OCI-LY1 (cell line): ENCODE data around the gene PPEF1.

Source experiments
- H2AFZ ChIP-seq: fragments of 200-600 bp; sonication (generic), shearing (Covaris generic); 2 replicates; pipeline ENCODE4 v1.6.0; 2014; ENCODE audit warnings: antibody characterized with exemption, mild to moderate bottlenecking, low read length
- H3F3A ChIP-seq: fragments of 200-600 bp; sonication (generic), shearing (Covaris generic); 2 replicates; pipeline ENCODE4 v1.6.0; 2014; ENCODE audit warnings: mild to moderate bottlenecking, antibody characterized with exemption, low read length, moderate library complexity; ENCODE audit not compliant: insufficient read depth
- H3K27ac ChIP-seq: fragments of 200-600 bp; sonication (generic); 2 replicates; pipeline ENCODE4 v1.5.1; 2014; ENCODE audit warnings: low read length, mixed run types, mild to moderate bottlenecking, low read depth; ENCODE audit not compliant: poor library complexity, severe bottlenecking
- H3K27me3 ChIP-seq: fragments of 200-600 bp; sonication (generic); 2 replicates; pipeline ENCODE4 v1.6.0; 2014; ENCODE audit warnings: antibody characterized with exemption, mild to moderate bottlenecking, low read length, moderate library complexity; ENCODE audit not compliant: insufficient read depth
- H3K36me3 ChIP-seq: fragments of 200-600 bp; sonication (generic); 2 replicates; pipeline ENCODE4 v1.6.1; 2014; ENCODE audit warnings: mild to moderate bottlenecking, antibody characterized with exemption, low read length, moderate library complexity, mixed read lengths; ENCODE audit not compliant: insufficient read depth
- H3K4me1 ChIP-seq: fragments of 200-600 bp; sonication (generic); 2 replicates; pipeline ENCODE4 v1.5.1; 2014; ENCODE audit warnings: mild to moderate bottlenecking, low read length, moderate library complexity; ENCODE audit not compliant: insufficient read depth, severe bottlenecking
- H3K4me2 ChIP-seq: fragments of 200-600 bp; sonication (generic), shearing (Covaris generic); 2 replicates; pipeline ENCODE4 v1.6.1; 2014; ENCODE audit warnings: low read length
- H3K4me3 ChIP-seq: fragments of 200-600 bp; sonication (generic); 2 replicates; pipeline ENCODE4 v1.5.1; 2014; ENCODE audit warnings: low read length, low read depth, mild to moderate bottlenecking, mixed read lengths; ENCODE audit not compliant: poor library complexity, severe bottlenecking
- H3K79me2 ChIP-seq: fragments of 200-600 bp; shearing (Covaris generic); 2 replicates; pipeline ENCODE4 v1.6.1; 2016; ENCODE audit warnings: mixed run types, low read length, mixed read lengths; ENCODE audit not compliant: insufficient read depth
- H3K9ac ChIP-seq: fragments of 200-600 bp; sonication (generic), shearing (Covaris generic); 2 replicates; pipeline ENCODE4 v1.6.1; 2014; ENCODE audit warnings: mild to moderate bottlenecking, low read length, mixed read lengths
- H3K9me2 ChIP-seq: fragments of 200-600 bp; sonication (generic), shearing (Covaris generic); 2 replicates; pipeline ENCODE4 v1.6.1; 2014; ENCODE audit warnings: low read depth, mild to moderate bottlenecking, low read length, mixed read lengths
- H3K9me3 ChIP-seq: fragments of 200-600 bp; shearing (Covaris generic); 2 replicates; pipeline ENCODE4 v1.6.1; 2014; ENCODE audit warnings: low read length, mixed read lengths
- H4K20me1 ChIP-seq: fragments of 200-600 bp; sonication (generic), shearing (Covaris generic); 2 replicates; pipeline ENCODE4 v1.6.0; 2016; ENCODE audit warnings: mild to moderate bottlenecking, low read length; ENCODE audit not compliant: insufficient read depth
- EZH2 ChIP-seq: fragments of 200-600 bp; sonication (generic), shearing (Covaris generic); IDR thresholded peaks from 2 replicates; pipeline ENCODE4 v1.8.0; 2017; ENCODE audit warnings: borderline replicate concordance, mixed run types, mild to moderate bottlenecking, antibody characterized with exemption, low read length, moderate library complexity, mixed read lengths
- TF ChIP-seq, protein P1 (sequence below): fragments of 200-600 bp; sonication (generic), shearing (Covaris generic); IDR thresholded peaks from 2 replicates; pipeline ENCODE4 v1.5.1; 2017; ENCODE audit warnings: mild to moderate bottlenecking, antibody characterized with exemption, low read length, moderate library complexity, mixed read lengths

Gene PPEF1

GRCh38 chrX:18769812-18770573, 62.5 kb downstream of the PPEF1 start:
- no peaks in the 10 kb centered on the region for H3K36me3 ChIP-seq
- no peak overlapping the region for H3K4me3 ChIP-seq
- no peaks in the 10 kb centered on the region for H3K9me3 ChIP-seq
- H3K4me2 ChIP-seq = no peak overlapping the region
- H3K27me3 ChIP-seq = no peaks in the 10 kb centered on the region
- no peaks in the 10 kb centered on the region for H3K79me2 ChIP-seq
- H2AFZ ChIP-seq = no peak overlapping the region
- TF ChIP-seq EZH2 = no peak
- TF ChIP-seq, protein P1, sequence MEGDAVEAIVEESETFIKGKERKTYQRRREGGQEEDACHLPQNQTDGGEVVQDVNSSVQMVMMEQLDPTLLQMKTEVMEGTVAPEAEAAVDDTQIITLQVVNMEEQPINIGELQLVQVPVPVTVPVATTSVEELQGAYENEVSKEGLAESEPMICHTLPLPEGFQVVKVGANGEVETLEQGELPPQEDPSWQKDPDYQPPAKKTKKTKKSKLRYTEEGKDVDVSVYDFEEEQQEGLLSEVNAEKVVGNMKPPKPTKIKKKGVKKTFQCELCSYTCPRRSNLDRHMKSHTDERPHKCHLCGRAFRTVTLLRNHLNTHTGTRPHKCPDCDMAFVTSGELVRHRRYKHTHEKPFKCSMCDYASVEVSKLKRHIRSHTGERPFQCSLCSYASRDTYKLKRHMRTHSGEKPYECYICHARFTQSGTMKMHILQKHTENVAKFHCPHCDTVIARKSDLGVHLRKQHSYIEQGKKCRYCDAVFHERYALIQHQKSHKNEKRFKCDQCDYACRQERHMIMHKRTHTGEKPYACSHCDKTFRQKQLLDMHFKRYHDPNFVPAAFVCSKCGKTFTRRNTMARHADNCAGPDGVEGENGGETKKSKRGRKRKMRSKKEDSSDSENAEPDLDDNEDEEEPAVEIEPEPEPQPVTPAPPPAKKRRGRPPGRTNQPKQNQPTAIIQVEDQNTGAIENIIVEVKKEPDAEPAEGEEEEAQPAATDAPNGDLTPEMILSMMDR = no peak
- H4K20me1 ChIP-seq = no peaks in the 10 kb centered on the region
- H3F3A ChIP-seq = no peaks in the 10 kb centered on the region
- no peaks in the 10 kb centered on the region for H3K4me1 ChIP-seq
- no peak overlapping the region for H3K27ac ChIP-seq
- H3K9ac ChIP-seq = no peak overlapping the region
- no peaks in the 10 kb centered on the region for H3K9me2 ChIP-seq

- Histone ChIP-seq H3K27me3 (no peaks in the 10 kb centered on the region), H3K79me2 (no peaks in the 10 kb centered on the region), H3K4me3 (no peak overlapping the region), H2AFZ (no peak overlapping the region), H3F3A (no peaks in the 10 kb centered on the region), H3K9me2 (no peaks in the 10 kb centered on the region), H3K4me2 (no peak overlapping the region), H3K36me3 (no peaks in the 10 kb centered on the region), H3K4me1 (no peaks in the 10 kb centered on the region), H3K9ac (no peak overlapping the region), H3K9me3 (no peaks in the 10 kb centered on the region), H3K27ac (no peak overlapping the region), H4K20me1 (no peaks in the 10 kb centered on the region)
- TF ChIP-seq, protein P1 = no peak
- TF ChIP-seq EZH2 = no peak
Measured at GRCh38 chrX:18789916-18790315, 82.5 kb downstream of the PPEF1 start.

GRCh38 chrX:18792828-18793227, 85.4 kb downstream of the PPEF1 start:
- no peaks in the 10 kb centered on the region for H3K27me3 ChIP-seq
- H3K36me3 ChIP-seq = no peaks in the 10 kb centered on the region
- no peak overlapping the region for H3K4me3 ChIP-seq
- H3K4me2 ChIP-seq = no peak overlapping the region
- no peaks in the 10 kb centered on the region for H3K9me2 ChIP-seq
- H4K20me1 ChIP-seq = no peaks in the 10 kb centered on the region
- no peaks in the 10 kb centered on the region for H3F3A ChIP-seq
- TF ChIP-seq, protein P1 = no peak
- no peak for TF ChIP-seq EZH2
- H2AFZ ChIP-seq = no peak overlapping the region
- H3K27ac ChIP-seq = no peak overlapping the region
- no peaks in the 10 kb centered on the region for H3K9me3 ChIP-seq
- H3K9ac ChIP-seq = no peak overlapping the region
- H3K79me2 ChIP-seq = no peaks in the 10 kb centered on the region
- H3K4me1 ChIP-seq = no peaks in the 10 kb centered on the region
